GM12878 (cell line): ENCODE measurements around the gene PHKA1.

Experiments used
- FOS ChIP-seq: IDR thresholded peaks from 3 replicates; pipeline ENCODE4 v1.6.1; 2011; ENCODE audit warnings: borderline replicate concordance; ENCODE audit not compliant: insufficient read length; ENCODE audit errors: extremely low read depth
- GATAD2B ChIP-seq: fragments of 450-650 bp; conservative IDR thresholded peaks from 2 replicates; pipeline ENCODE4 v1.6.1; 2017; ENCODE audit warnings: low read depth, mild to moderate bottlenecking, moderate library complexity
- JUND ChIP-seq: IDR thresholded peaks from 2 replicates; pipeline ENCODE4 v1.6.1; 2012; ENCODE audit warnings: low read depth, mild to moderate bottlenecking, low read length, improper control_type of control experiment, moderate library complexity
- MTA3 ChIP-seq: IDR thresholded peaks from 2 replicates; pipeline ENCODE4 v1.6.1; 2012; ENCODE audit warnings: low read length, inconsistent platforms, borderline replicate concordance
- NRF1 ChIP-seq: conservative IDR thresholded peaks from 2 replicates; pipeline ENCODE4 v1.6.1; 2011; ENCODE audit warnings: mild to moderate bottlenecking, low read depth, low read length, improper control_type of control experiment
- YY1 ChIP-seq: IDR thresholded peaks from 2 replicates; pipeline ENCODE4 v1.6.1; 2011; ENCODE audit warnings: low read depth, mild to moderate bottlenecking, low read length
- ZNF274 ChIP-seq: IDR thresholded peaks from one replicate; pipeline ENCODE4 v1.8.0; 2011; ENCODE audit not compliant: insufficient read length, insufficient read depth
- TF ChIP-seq, protein P1 (sequence below), 3 experiments: IDR thresholded peaks in 2 of 3; conservative IDR thresholded peaks in 1 of 3; 2 replicates each; pipeline ENCODE4 v1.5.1; 2011; ENCODE audit warnings: low read depth in 3 of 3, low read length in 3 of 3, mild to moderate bottlenecking in 3 of 3, control low read depth in 2 of 3, moderate library complexity in 2 of 3, inconsistent platforms in 1 of 3, mixed read lengths in 1 of 3; ENCODE audit not compliant: control insufficient read depth in 2 of 3, insufficient read depth in 1 of 3; ENCODE audit errors: extremely low read depth in 1 of 3
- TF ChIP-seq, protein P2 (sequence below): fragments of 450-650 bp; IDR thresholded peaks from 2 replicates; pipeline ENCODE4 v1.6.1; 2014; ENCODE audit warnings: mild to moderate bottlenecking
- TF ChIP-seq, protein P3 (sequence below): IDR thresholded peaks from 2 replicates; pipeline ENCODE4 v1.6.1; 2012; ENCODE audit warnings: improper control_type of control experiment, low read depth, low read length; ENCODE audit not compliant: insufficient replicate concordance

DNA sequence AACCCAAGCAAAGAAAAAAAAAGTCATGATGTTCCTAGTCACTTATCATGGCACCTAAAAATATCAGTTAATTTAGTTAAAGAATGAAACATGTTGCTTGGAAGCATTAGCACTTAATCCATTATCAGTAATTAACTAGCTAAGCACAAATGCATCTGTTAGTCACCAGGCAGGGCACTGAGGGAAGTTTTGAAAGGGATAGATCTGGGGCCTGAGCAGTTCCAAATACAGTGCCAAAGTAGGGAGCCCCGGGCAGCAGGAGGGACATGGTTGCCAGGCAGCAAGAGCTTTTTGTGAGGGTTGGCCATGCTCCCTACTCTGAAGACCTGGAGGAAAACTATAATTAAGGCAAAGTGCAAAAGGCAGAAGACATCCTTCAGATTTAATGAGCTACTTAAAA lies 62.0 kb downstream of the PHKA1 start:
- TF ChIP-seq FOS (no peak), JUND (no peak), YY1 (no peak), GATAD2B (no peak), ZNF274 (no peak), NRF1 (no peak), MTA3 (no peak)
- TF ChIP-seq, protein P1, sequence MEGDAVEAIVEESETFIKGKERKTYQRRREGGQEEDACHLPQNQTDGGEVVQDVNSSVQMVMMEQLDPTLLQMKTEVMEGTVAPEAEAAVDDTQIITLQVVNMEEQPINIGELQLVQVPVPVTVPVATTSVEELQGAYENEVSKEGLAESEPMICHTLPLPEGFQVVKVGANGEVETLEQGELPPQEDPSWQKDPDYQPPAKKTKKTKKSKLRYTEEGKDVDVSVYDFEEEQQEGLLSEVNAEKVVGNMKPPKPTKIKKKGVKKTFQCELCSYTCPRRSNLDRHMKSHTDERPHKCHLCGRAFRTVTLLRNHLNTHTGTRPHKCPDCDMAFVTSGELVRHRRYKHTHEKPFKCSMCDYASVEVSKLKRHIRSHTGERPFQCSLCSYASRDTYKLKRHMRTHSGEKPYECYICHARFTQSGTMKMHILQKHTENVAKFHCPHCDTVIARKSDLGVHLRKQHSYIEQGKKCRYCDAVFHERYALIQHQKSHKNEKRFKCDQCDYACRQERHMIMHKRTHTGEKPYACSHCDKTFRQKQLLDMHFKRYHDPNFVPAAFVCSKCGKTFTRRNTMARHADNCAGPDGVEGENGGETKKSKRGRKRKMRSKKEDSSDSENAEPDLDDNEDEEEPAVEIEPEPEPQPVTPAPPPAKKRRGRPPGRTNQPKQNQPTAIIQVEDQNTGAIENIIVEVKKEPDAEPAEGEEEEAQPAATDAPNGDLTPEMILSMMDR (IDR thresholded peaks at IDR 0.05 in 2 of 3, conservative IDR thresholded peaks at IDR 0.05 in 1 of 3; ENCODE audit: control insufficient read depth in 2 of 3, extremely low read depth in 1 of 3, insufficient read depth in 1 of 3, low read depth in 3 of 3, low read length in 3 of 3) = no peak
- TF ChIP-seq, protein P2, sequence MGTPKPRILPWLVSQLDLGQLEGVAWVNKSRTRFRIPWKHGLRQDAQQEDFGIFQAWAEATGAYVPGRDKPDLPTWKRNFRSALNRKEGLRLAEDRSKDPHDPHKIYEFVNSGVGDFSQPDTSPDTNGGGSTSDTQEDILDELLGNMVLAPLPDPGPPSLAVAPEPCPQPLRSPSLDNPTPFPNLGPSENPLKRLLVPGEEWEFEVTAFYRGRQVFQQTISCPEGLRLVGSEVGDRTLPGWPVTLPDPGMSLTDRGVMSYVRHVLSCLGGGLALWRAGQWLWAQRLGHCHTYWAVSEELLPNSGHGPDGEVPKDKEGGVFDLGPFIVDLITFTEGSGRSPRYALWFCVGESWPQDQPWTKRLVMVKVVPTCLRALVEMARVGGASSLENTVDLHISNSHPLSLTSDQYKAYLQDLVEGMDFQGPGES = no peak
- TF ChIP-seq, protein P3, sequence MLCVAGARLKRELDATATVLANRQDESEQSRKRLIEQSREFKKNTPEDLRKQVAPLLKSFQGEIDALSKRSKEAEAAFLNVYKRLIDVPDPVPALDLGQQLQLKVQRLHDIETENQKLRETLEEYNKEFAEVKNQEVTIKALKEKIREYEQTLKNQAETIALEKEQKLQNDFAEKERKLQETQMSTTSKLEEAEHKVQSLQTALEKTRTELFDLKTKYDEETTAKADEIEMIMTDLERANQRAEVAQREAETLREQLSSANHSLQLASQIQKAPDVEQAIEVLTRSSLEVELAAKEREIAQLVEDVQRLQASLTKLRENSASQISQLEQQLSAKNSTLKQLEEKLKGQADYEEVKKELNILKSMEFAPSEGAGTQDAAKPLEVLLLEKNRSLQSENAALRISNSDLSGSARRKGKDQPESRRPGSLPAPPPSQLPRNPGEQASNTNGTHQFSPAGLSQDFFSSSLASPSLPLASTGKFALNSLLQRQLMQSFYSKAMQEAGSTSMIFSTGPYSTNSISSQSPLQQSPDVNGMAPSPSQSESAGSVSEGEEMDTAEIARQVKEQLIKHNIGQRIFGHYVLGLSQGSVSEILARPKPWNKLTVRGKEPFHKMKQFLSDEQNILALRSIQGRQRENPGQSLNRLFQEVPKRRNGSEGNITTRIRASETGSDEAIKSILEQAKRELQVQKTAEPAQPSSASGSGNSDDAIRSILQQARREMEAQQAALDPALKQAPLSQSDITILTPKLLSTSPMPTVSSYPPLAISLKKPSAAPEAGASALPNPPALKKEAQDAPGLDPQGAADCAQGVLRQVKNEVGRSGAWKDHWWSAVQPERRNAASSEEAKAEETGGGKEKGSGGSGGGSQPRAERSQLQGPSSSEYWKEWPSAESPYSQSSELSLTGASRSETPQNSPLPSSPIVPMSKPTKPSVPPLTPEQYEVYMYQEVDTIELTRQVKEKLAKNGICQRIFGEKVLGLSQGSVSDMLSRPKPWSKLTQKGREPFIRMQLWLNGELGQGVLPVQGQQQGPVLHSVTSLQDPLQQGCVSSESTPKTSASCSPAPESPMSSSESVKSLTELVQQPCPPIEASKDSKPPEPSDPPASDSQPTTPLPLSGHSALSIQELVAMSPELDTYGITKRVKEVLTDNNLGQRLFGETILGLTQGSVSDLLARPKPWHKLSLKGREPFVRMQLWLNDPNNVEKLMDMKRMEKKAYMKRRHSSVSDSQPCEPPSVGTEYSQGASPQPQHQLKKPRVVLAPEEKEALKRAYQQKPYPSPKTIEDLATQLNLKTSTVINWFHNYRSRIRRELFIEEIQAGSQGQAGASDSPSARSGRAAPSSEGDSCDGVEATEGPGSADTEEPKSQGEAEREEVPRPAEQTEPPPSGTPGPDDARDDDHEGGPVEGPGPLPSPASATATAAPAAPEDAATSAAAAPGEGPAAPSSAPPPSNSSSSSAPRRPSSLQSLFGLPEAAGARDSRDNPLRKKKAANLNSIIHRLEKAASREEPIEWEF = no peak
